RWPE2 (cell line): Measurements from ENCODE around the gene PRRX2.

Experiments
- ATAC-seq: fragments of 200-7000 bp; cut with Tn5 transposase; 3 replicates; pipeline ENCODE4 v1.9.1; 2021; ENCODE audit warnings: low read depth
- DNase-seq: peaks from one replicate; pipeline ENCODE4 v3.0.0-alpha.2; 2020; ENCODE audit warnings: low spot score
- H3K27ac ChIP-seq: fragments of 450-650 bp; 2 replicates; pipeline ENCODE4 v1.5.1; 2017; ENCODE audit warnings: mild to moderate bottlenecking; ENCODE audit not compliant: poor library complexity, severe bottlenecking
- H3K27me3 ChIP-seq: fragments of 250-450 bp; sonication (Bioruptor Pico); 2 replicates; pipeline ENCODE4 v1.5.1; 2021; ENCODE audit warnings: mild to moderate bottlenecking, moderate library complexity; ENCODE audit not compliant: insufficient read depth, poor library complexity, severe bottlenecking
- H3K36me3 ChIP-seq: fragments of 250-450 bp; sonication (Bioruptor Pico); 2 replicates; pipeline ENCODE4 v1.5.1; 2020; ENCODE audit warnings: low read depth, mild to moderate bottlenecking, moderate library complexity
- H3K4me1 ChIP-seq: fragments of 250-450 bp; sonication (Bioruptor Pico); 2 replicates; pipeline ENCODE4 v1.5.1; 2021; ENCODE audit warnings: mild to moderate bottlenecking, moderate library complexity; ENCODE audit not compliant: insufficient read depth, poor library complexity, severe bottlenecking
- H3K4me3 ChIP-seq: fragments of 250-450 bp; sonication (Bioruptor Pico); 2 replicates; pipeline ENCODE4 v1.5.1; 2021; ENCODE audit warnings: mild to moderate bottlenecking, moderate library complexity; ENCODE audit not compliant: severe bottlenecking
- H3K9me3 ChIP-seq: fragments of 250-450 bp; sonication (Bioruptor Pico); 2 replicates; pipeline ENCODE4 v1.5.1; 2021; ENCODE audit warnings: mild to moderate bottlenecking, moderate library complexity; ENCODE audit not compliant: severe bottlenecking
- CTCF ChIP-seq: fragments of 450-650 bp; IDR thresholded peaks from one replicate; pipeline ENCODE4 v1.5.1; 2017; ENCODE audit warnings: mild to moderate bottlenecking, moderate library complexity; ENCODE audit not compliant: poor library complexity, severe bottlenecking

PRRX2 gene

GRCh38 chr9:129703667-129704355 is 38.4 kb downstream of the PRRX2 start:
- DNase-seq (no peak), ATAC-seq (no peak)
- H3K4me3 ChIP-seq = no peak overlapping the region
- no peaks in the 10 kb centered on the region for H3K27me3 ChIP-seq
- no peak for TF ChIP-seq CTCF
- no peak overlapping the region for H3K27ac ChIP-seq
- H3K36me3 ChIP-seq = no peaks in the 10 kb centered on the region
- H3K4me1 ChIP-seq = no peaks in the 10 kb centered on the region
- H3K9me3 ChIP-seq = no peaks in the 10 kb centered on the region

- Histone ChIP-seq H3K27ac (no peak overlapping the region), H3K36me3 (no peaks in the 10 kb centered on the region), H3K4me3 (no peak overlapping the region), H3K9me3 (no peaks in the 10 kb centered on the region), H3K4me1 (no peaks in the 10 kb centered on the region), H3K27me3 (no peaks in the 10 kb centered on the region)
- ATAC-seq = no peak
- TF ChIP-seq CTCF = no peak
- no peak for DNase-seq
These were observed 39.4 kb downstream of the PRRX2 start for GRCh38 chr9:129704807-129705206.

- H3K36me3 ChIP-seq = no peaks in the 10 kb centered on the region
- no peaks in the 10 kb centered on the region for H3K27me3 ChIP-seq
- H3K9me3 ChIP-seq = no peaks in the 10 kb centered on the region
- no peak for TF ChIP-seq CTCF
- ATAC-seq (no peak), DNase-seq (no peak)
- H3K4me3 ChIP-seq = no peak overlapping the region
- H3K27ac ChIP-seq = no peak overlapping the region
- no peaks in the 10 kb centered on the region for H3K4me1 ChIP-seq
These were observed 43.3 kb downstream of the PRRX2 start for GRCh38 chr9:129708793-129709192.

GRCh38 chr9:129709438-129710168 is 44.2 kb downstream of the PRRX2 start:
- Histone ChIP-seq H3K27ac (no peak overlapping the region), H3K27me3 (no peaks in the 10 kb centered on the region), H3K4me1 (no peaks in the 10 kb centered on the region), H3K36me3 (no peaks in the 10 kb centered on the region), H3K9me3 (no peaks in the 10 kb centered on the region), H3K4me3 (no peak overlapping the region)
- no peak for ATAC-seq
- no peak for DNase-seq
- TF ChIP-seq CTCF = no peak

GRCh38 chr9:129710169-129710453 is 44.7 kb downstream of the PRRX2 start:
- Histone ChIP-seq H3K27ac (no peak overlapping the region), H3K4me3 (no peak overlapping the region), H3K27me3 (no peaks in the 10 kb centered on the region), H3K36me3 (no peaks in the 10 kb centered on the region), H3K4me1 (no peaks in the 10 kb centered on the region), H3K9me3 (no peaks in the 10 kb centered on the region)
- no peak for TF ChIP-seq CTCF
- ATAC-seq (no peak), DNase-seq (no peak)
